HG02885 (cell line): Measurements from ENCODE around the gene SPTLC3.
"Not testable (repeated sequence)": the region's sequence is repeated elsewhere in the genome, so short reads cannot be mapped to it uniquely, and the experiment has no call there.

Experiments
- ATAC-seq: cut with Tn5 transposase; IDR thresholded peaks from one replicate; pipeline ENCODE4 v1.9.1; 2021; ENCODE audit warnings: mild to moderate bottlenecking; ENCODE audit not compliant: unreplicated experiment, poor library complexity

SPTLC3 gene

GRCh38 chr20:13008761-13009681, at the start of gene SPTLC3:
SPTLC3 (plus strand) TSS chr20:13008972; CDS start chr20:13009268, 296 bp downstream.
- ATAC-seq: peak; percentile 37

- no peak for ATAC-seq
Measured at GRCh38 chr20:12961725-12962124, 47.0 kb upstream of the SPTLC3 start.

GRCh38 chr20:12962895-12963294, 45.9 kb upstream of the SPTLC3 start:
- no peak for ATAC-seq

GRCh38 chr20:12963416-12963815, 45.4 kb upstream of the SPTLC3 start:
- ATAC-seq: no peak

GRCh38 chr20:12965212-12965869, 43.4 kb upstream of the SPTLC3 start:
- no peak for ATAC-seq

- no peak for ATAC-seq
Measured at GRCh38 chr20:12965870-12966251, 42.9 kb upstream of the SPTLC3 start.

GRCh38 chr20:12966468-12967085, 42.2 kb upstream of the SPTLC3 start:
- no peak for ATAC-seq

GRCh38 chr20:12967932-12968331, 40.8 kb upstream of the SPTLC3 start:
- no peak for ATAC-seq

- ATAC-seq: no peak
Measured at GRCh38 chr20:12968472-12968871, 40.3 kb upstream of the SPTLC3 start.

GRCh38 chr20:12969071-12969669, 39.6 kb upstream of the SPTLC3 start:
- ATAC-seq: no peak

GRCh38 chr20:12970372-12970821, 38.4 kb upstream of the SPTLC3 start:
- peak; percentile 54 for ATAC-seq

GRCh38 chr20:12975833-12976608, 32.8 kb upstream of the SPTLC3 start:
- no peak for ATAC-seq

- ATAC-seq: no peak
Measured at GRCh38 chr20:12976720-12977309, 32.0 kb upstream of the SPTLC3 start.

- no peak for ATAC-seq
Measured at GRCh38 chr20:12977328-12978125, 31.2 kb upstream of the SPTLC3 start.

- no peak for ATAC-seq
Measured at GRCh38 chr20:12978126-12978394, 30.7 kb upstream of the SPTLC3 start.

- ATAC-seq: no peak
Measured at GRCh38 chr20:12978613-12979495, 29.9 kb upstream of the SPTLC3 start.

GRCh38 chr20:12979713-12980112, 29.1 kb upstream of the SPTLC3 start:
- ATAC-seq: not testable (repeated sequence)

GRCh38 chr20:12982098-12982497, 26.7 kb upstream of the SPTLC3 start:
- no peak for ATAC-seq
